SU-DHL-6 (cell line): ENCODE data around the gene KHK.

Source experiments
- H2AFZ ChIP-seq: fragments of 200-600 bp; sonication (generic); 2 replicates; pipeline ENCODE4 v1.6.1; 2014; ENCODE audit warnings: low read depth, mild to moderate bottlenecking, moderate library complexity, mixed read lengths, antibody characterized with exemption, low read length; ENCODE audit not compliant: severe bottlenecking
- H3F3A ChIP-seq: fragments of 200-600 bp; shearing (Covaris generic); 2 replicates; pipeline ENCODE4 v1.6.0; 2016; ENCODE audit warnings: antibody characterized with exemption, mild to moderate bottlenecking; ENCODE audit not compliant: insufficient read depth
- H3K27ac ChIP-seq: fragments of 200-600 bp; sonication (generic); 2 replicates; pipeline ENCODE4 v1.5.1; 2016; ENCODE audit warnings: low read depth, mild to moderate bottlenecking, low read length, moderate library complexity, mixed read lengths
- H3K27me3 ChIP-seq: fragments of 200-600 bp; sonication (generic), shearing (Covaris generic); 2 replicates; pipeline ENCODE4 v1.6.0; 2014; ENCODE audit warnings: mild to moderate bottlenecking, low read length
- H3K36me3 ChIP-seq: fragments of 200-600 bp; sonication (generic); 2 replicates; pipeline ENCODE4 v1.6.1; 2014; ENCODE audit warnings: mild to moderate bottlenecking, low read length, mixed read lengths
- H3K4me2 ChIP-seq: fragments of 300-600, 200-600 bp; shearing (Covaris generic), sonication (generic); 2 replicates; pipeline ENCODE4 v1.6.0; 2014; ENCODE audit warnings: low read length, low read depth, mild to moderate bottlenecking; ENCODE audit not compliant: poor library complexity, severe bottlenecking
- H3K4me3 ChIP-seq: fragments of 200-600 bp; sonication (generic); 2 replicates; pipeline ENCODE4 v1.5.1; 2014; ENCODE audit warnings: antibody characterized with exemption, low read length, mild to moderate bottlenecking, mixed read lengths; ENCODE audit not compliant: insufficient read depth, poor library complexity, severe bottlenecking
- H3K79me2 ChIP-seq: fragments of 200-600 bp; sonication (generic); 2 replicates; pipeline ENCODE4 v1.6.1; 2014; ENCODE audit warnings: mild to moderate bottlenecking, low read length, moderate library complexity; ENCODE audit not compliant: insufficient read depth
- H3K9ac ChIP-seq: fragments of 200-600 bp; sonication (generic); 2 replicates; pipeline ENCODE4 v1.7.0; 2014; ENCODE audit warnings: mild to moderate bottlenecking, low read length
- H3K9me2 ChIP-seq: fragments of 200-600 bp; sonication (generic); replicated peaks from 2 replicates; pipeline ENCODE4 v1.6.1; 2014; ENCODE audit warnings: low read length; ENCODE audit not compliant: insufficient read depth
- H3K9me3 ChIP-seq: fragments of 200-600 bp; sonication (generic); 2 replicates; pipeline ENCODE4 v1.6.1; 2014; ENCODE audit warnings: low read length, mixed read lengths; ENCODE audit not compliant: insufficient read depth
- H4K20me1 ChIP-seq: fragments of 200-600 bp; sonication (generic); 2 replicates; pipeline ENCODE4 v1.6.1; 2014; ENCODE audit warnings: low read depth, mild to moderate bottlenecking, antibody characterized with exemption, low read length, moderate library complexity, mixed read lengths
- CTCF ChIP-seq: fragments of 200-600 bp; sonication (generic); IDR thresholded peaks from one replicate; pipeline ENCODE4 v1.5.1; 2017; ENCODE audit warnings: antibody characterized with exemption, mild to moderate bottlenecking, low read length, moderate library complexity; ENCODE audit not compliant: insufficient read depth, poor library complexity, severe bottlenecking
- EZH2phosphoT487 ChIP-seq: fragments of 200-600 bp; sonication (generic), shearing (Covaris generic); conservative IDR thresholded peaks from 2 replicates; pipeline ENCODE4 v1.6.1; 2018; ENCODE audit warnings: mild to moderate bottlenecking, antibody characterized with exemption, low read length, moderate library complexity, mixed read lengths

KHK gene

GRCh38 chr2:27128668-27129571 lies 42.3 kb downstream of the KHK start:
- H3K9me3 ChIP-seq = no peaks in the 10 kb centered on the region
- H3K27me3 ChIP-seq = no peaks in the 10 kb centered on the region
- no peak overlapping the region for H3K4me2 ChIP-seq
- no peak overlapping the region for H3K4me3 ChIP-seq
- H3K79me2 ChIP-seq = peaks cover 9% of the 10 kb centered on the region; the same call in 1 of the 2 replicates
- H3K27ac ChIP-seq = no peak overlapping the region
- H2AFZ ChIP-seq = no peak overlapping the region
- TF ChIP-seq CTCF = no peak
- TF ChIP-seq EZH2phosphoT487 = no peak
- H3K9ac ChIP-seq = no peak overlapping the region
- H3K9me2 ChIP-seq = no peaks in the 10 kb centered on the region
- peaks cover 7% of the 10 kb centered on the region; the same call in 1 of the 2 replicates for H3F3A ChIP-seq
- H3K36me3 ChIP-seq = no peaks in the 10 kb centered on the region
- H4K20me1 ChIP-seq = no peaks in the 10 kb centered on the region

- Histone ChIP-seq H3K4me2 (no peak overlapping the region), H3F3A (peaks cover 7% of the 10 kb centered on the region; the same call in 1 of the 2 replicates), H3K9ac (no peak overlapping the region), H3K27me3 (no peaks in the 10 kb centered on the region), H3K79me2 (peaks cover 13% of the 10 kb centered on the region; the same call in 1 of the 2 replicates), H3K36me3 (no peaks in the 10 kb centered on the region), H4K20me1 (no peaks in the 10 kb centered on the region), H3K9me3 (no peaks in the 10 kb centered on the region), H3K9me2 (no peaks in the 10 kb centered on the region), H2AFZ (no peak overlapping the region), H3K4me3 (no peak overlapping the region), H3K27ac (no peak overlapping the region)
- no peak for TF ChIP-seq EZH2phosphoT487
- no peak for TF ChIP-seq CTCF
These were observed 43.8 kb downstream of the KHK start for GRCh38 chr2:27130396-27130795.

- H3K79me2 ChIP-seq = peaks cover 13% of the 10 kb centered on the region; the same call in 1 of the 2 replicates
- H4K20me1 ChIP-seq = no peaks in the 10 kb centered on the region
- H3K36me3 ChIP-seq = no peaks in the 10 kb centered on the region
- no peak overlapping the region for H3K4me3 ChIP-seq
- no peak overlapping the region for H3K27ac ChIP-seq
- no peaks in the 10 kb centered on the region for H3K9me3 ChIP-seq
- TF ChIP-seq CTCF (no peak), EZH2phosphoT487 (no peak)
- no peak overlapping the region for H2AFZ ChIP-seq
- H3F3A ChIP-seq = peaks cover 7% of the 10 kb centered on the region; the same call in 1 of the 2 replicates
- no peak overlapping the region for H3K9ac ChIP-seq
- H3K4me2 ChIP-seq = no peak overlapping the region
- no peaks in the 10 kb centered on the region for H3K27me3 ChIP-seq
- H3K9me2 ChIP-seq = no peaks in the 10 kb centered on the region
These were observed 44.9 kb downstream of the KHK start for GRCh38 chr2:27131429-27131828.
